ENCODE data around the gene TRIM33. TPM values are rescaled to one million over a fixed set of nuclear protein-coding genes. Genes with fewer than 3 reads are reported as not detected.
A peak's percentile ranks its signal among the peaks of the same experiment; 100 is the strongest.

The TRIM33 gene
- total and polyA plus RNA-seq, 2 of the 13 experiments (the other 11 are each of a cell fraction or from before 2014, with no cell fraction given) = 35.5 to 42.2 TPM

DNA sequence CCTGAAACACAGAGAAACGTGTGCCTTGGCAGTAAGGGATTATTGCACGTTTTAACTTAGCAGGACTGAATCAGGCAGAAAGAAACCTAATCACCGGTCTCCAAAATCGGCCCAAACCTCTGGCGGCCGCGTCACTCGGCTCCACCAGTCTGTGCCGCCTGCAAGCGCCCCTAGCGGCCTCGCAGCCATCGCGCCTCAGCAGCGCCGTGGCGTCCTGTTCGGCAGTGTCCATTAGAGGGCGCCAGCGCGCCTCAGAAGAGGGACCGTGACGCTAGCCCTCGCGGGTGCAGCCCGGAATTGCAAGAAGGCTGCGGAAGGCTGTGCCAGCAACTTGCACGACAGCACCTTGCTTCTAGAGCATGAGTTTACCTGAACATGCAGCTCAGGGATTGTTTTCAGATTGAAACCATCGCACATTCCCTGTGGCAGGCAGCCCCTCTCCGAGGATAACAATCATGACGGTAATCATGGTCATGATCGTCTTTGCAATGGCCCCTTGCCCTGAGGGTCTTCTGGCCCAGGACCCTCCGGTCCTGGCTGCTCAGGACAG, 164.4 kb downstream of the TRIM33 start (continued):
- peak; percentile 61; the same call in 1 of the 2 replicates for TF ChIP-seq ATF7-NPFF (CRISPR knock-in tag; IDR thresholded peaks at IDR 0.05; ENCODE audit: low read depth)
- peak; percentile 81 for TF ChIP-seq ZGPAT (CRISPR knock-in tag; IDR thresholded peaks at IDR 0.05)
- TF ChIP-seq ZNF737 (CRISPR knock-in tag; IDR thresholded peaks at IDR 0.05; ENCODE audit: borderline replicate concordance) = no peak
- no peak for TF ChIP-seq ZNF296 (CRISPR knock-in tag; conservative IDR thresholded peaks at IDR 0.05)
- no peak for TF ChIP-seq ZNF546 (CRISPR knock-in tag; conservative IDR thresholded peaks at IDR 0.05)
- peak; percentile 42; the same call in 1 of the 2 replicates for TF ChIP-seq CEBPG (CRISPR knock-in tag; IDR thresholded peaks at IDR 0.05)
- no peak for TF ChIP-seq ZNF17 (CRISPR knock-in tag; IDR thresholded peaks at IDR 0.05)
- peak; percentile 100 for TF ChIP-seq XRCC5 (optimal IDR thresholded peaks at IDR 0.05; ENCODE audit: low read length)
- TF ChIP-seq ZFP36L2 (CRISPR knock-in tag; IDR thresholded peaks at IDR 0.05) = no peak
- TF ChIP-seq KDM5A (IDR thresholded peaks at IDR 0.05; ENCODE audit: borderline replicate concordance, low read length) = no peak
- TF ChIP-seq NBN (conservative IDR thresholded peaks at IDR 0.05) = no peak
- TF ChIP-seq NCOR1 (IDR thresholded peaks at IDR 0.05; ENCODE audit: borderline replicate concordance, low read length) = no peak
- no peak for TF ChIP-seq NR2F1 (CRISPR knock-in tag; IDR thresholded peaks at IDR 0.05)
- no peak for TF ChIP-seq HOXA7 (CRISPR knock-in tag; IDR thresholded peaks at IDR 0.05)
- TF ChIP-seq JDP2 (CRISPR knock-in tag; IDR thresholded peaks at IDR 0.05; ENCODE audit: borderline replicate concordance) = no peak
- peak; percentile 87 for TF ChIP-seq ZNF350 (CRISPR knock-in tag; IDR thresholded peaks at IDR 0.05; ENCODE audit: borderline replicate concordance, low read depth)
- no peak for TF ChIP-seq ZNF460 (CRISPR knock-in tag; IDR thresholded peaks at IDR 0.05; ENCODE audit: borderline replicate concordance)
- TF ChIP-seq GATAD2A (CRISPR knock-in tag; IDR thresholded peaks at IDR 0.05) = peak; percentile 65
- TF ChIP-seq, protein P1, sequence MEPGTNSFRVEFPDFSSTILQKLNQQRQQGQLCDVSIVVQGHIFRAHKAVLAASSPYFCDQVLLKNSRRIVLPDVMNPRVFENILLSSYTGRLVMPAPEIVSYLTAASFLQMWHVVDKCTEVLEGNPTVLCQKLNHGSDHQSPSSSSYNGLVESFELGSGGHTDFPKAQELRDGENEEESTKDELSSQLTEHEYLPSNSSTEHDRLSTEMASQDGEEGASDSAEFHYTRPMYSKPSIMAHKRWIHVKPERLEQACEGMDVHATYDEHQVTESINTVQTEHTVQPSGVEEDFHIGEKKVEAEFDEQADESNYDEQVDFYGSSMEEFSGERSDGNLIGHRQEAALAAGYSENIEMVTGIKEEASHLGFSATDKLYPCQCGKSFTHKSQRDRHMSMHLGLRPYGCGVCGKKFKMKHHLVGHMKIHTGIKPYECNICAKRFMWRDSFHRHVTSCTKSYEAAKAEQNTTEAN (CRISPR knock-in tag; conservative IDR thresholded peaks at IDR 0.05) = no peak
- TF ChIP-seq FOXJ3 (CRISPR knock-in tag; IDR thresholded peaks at IDR 0.05; ENCODE audit: borderline replicate concordance) = 0 out of 2 replicates have a peak, but pooled peaks have one; percentile 29
- peak; percentile 100 for TF ChIP-seq STAG1 (CRISPR knock-in tag; IDR thresholded peaks at IDR 0.05)
- no peak for TF ChIP-seq GZF1 (CRISPR knock-in tag; IDR thresholded peaks at IDR 0.05)
- peak; percentile 65; the same call in 1 of the 2 replicates for TF ChIP-seq ELF3 (CRISPR knock-in tag; IDR thresholded peaks at IDR 0.05)
- no peak for TF ChIP-seq SMAD9 (CRISPR knock-in tag; IDR thresholded peaks at IDR 0.05)
- no peak for TF ChIP-seq ELF4 (CRISPR knock-in tag; IDR thresholded peaks at IDR 0.05; ENCODE audit: borderline replicate concordance)
- peak; percentile 86 for TF ChIP-seq ZMYM4 (CRISPR knock-in tag; IDR thresholded peaks at IDR 0.05)
- TF ChIP-seq TCF7 (IDR thresholded peaks at IDR 0.05; ENCODE audit: low read depth) = no peak
- peak; percentile 99 to 100 for TF ChIP-seq HMGXB4 (CRISPR knock-in tag; IDR thresholded peaks at IDR 0.05; ENCODE audit: borderline replicate concordance in 1 of 2, low read depth in 1 of 2)
- no peak for TF ChIP-seq KLF13 (CRISPR knock-in tag; IDR thresholded peaks at IDR 0.05)
